ENCODE results near the gene SLC22A16.
"Not testable (repeated sequence)": the region's sequence is repeated elsewhere in the genome, so short reads cannot be mapped to it uniquely, and the experiment has no call there.

The SLC22A16 gene

GRCh38 chr6:110488606-110489190 lies 12.3 kb upstream of the SLC22A16 start:
- no peak for DNase-seq

GRCh38 chr6:110487968-110488381 lies 11.6 kb upstream of the SLC22A16 start:
- not testable (repeated sequence) for DNase-seq

- DNase-seq: no peak
These were observed 10.3 kb upstream of the SLC22A16 start for GRCh38 chr6:110486756-110487155.

- no peak for DNase-seq
These were observed 9.1 kb upstream of the SLC22A16 start for GRCh38 chr6:110485491-110485890.

GRCh38 chr6:110484321-110484720 lies 7.9 kb upstream of the SLC22A16 start:
- no peak for DNase-seq

GRCh38 chr6:110482774-110483400 lies 6.5 kb upstream of the SLC22A16 start:
- no peak for DNase-seq

- DNase-seq: no peak
These were observed 4.7 kb upstream of the SLC22A16 start for GRCh38 chr6:110481081-110481480.

GRCh38 chr6:110475066-110475653 lies 1.3 kb downstream of the SLC22A16 start:
- DNase-seq: no peak

GRCh38 chr6:110474500-110474899 lies 1.9 kb downstream of the SLC22A16 start:
- DNase-seq: no peak

GRCh38 chr6:110472739-110473138 lies 3.7 kb downstream of the SLC22A16 start:
- no peak for DNase-seq

GRCh38 chr6:110471726-110472365 lies 4.6 kb downstream of the SLC22A16 start:
- DNase-seq: no peak

- no peak for DNase-seq
These were observed 7.7 kb downstream of the SLC22A16 start for GRCh38 chr6:110468731-110469130.

GRCh38 chr6:110467566-110468140 lies 8.8 kb downstream of the SLC22A16 start:
- no peak for DNase-seq

GRCh38 chr6:110462884-110463481 lies 13.4 kb downstream of the SLC22A16 start:
- no peak for DNase-seq

- DNase-seq: no peak
These were observed 15.0 kb downstream of the SLC22A16 start for GRCh38 chr6:110461376-110461775.

- DNase-seq: no peak
These were observed 17.3 kb downstream of the SLC22A16 start for GRCh38 chr6:110459137-110459536.

GRCh38 chr6:110458476-110458875 lies 17.9 kb downstream of the SLC22A16 start:
- DNase-seq: no peak

- peak; percentile 47 for DNase-seq
These were observed 18.7 kb downstream of the SLC22A16 start for GRCh38 chr6:110457567-110458175.

GRCh38 chr6:110456694-110457093 lies 19.7 kb downstream of the SLC22A16 start:
- DNase-seq: no peak

GRCh38 chr6:110449541-110449895 lies 26.9 kb downstream of the SLC22A16 start:
- DNase-seq: no peak

GRCh38 chr6:110448846-110449540 lies 27.4 kb downstream of the SLC22A16 start:
- DNase-seq: no peak

- no peak for DNase-seq
These were observed 28.7 kb downstream of the SLC22A16 start for GRCh38 chr6:110447761-110448160.
